GM19468 (cell line): ENCODE data around the gene AKAP6.
"Not testable (repeated sequence)": the region's sequence is repeated elsewhere in the genome, so short reads cannot be mapped to it uniquely, and the experiment has no call there.

ENCODE experiments used
- ATAC-seq: cut with Tn5 transposase; IDR thresholded peaks from one replicate; pipeline ENCODE4 v1.9.1; 2021; ENCODE audit warnings: mild to moderate bottlenecking, moderate library complexity, moderate number of reproducible peaks; ENCODE audit not compliant: unreplicated experiment; ENCODE audit errors: extremely low read depth

AKAP6 gene

GRCh38 chr14:32770422-32770821 is 441.3 kb downstream of the AKAP6 start:
- ATAC-seq: no peak

GRCh38 chr14:32774214-32774613 is 445.1 kb downstream of the AKAP6 start:
- ATAC-seq: no peak

- ATAC-seq: no peak
Measured at GRCh38 chr14:32779840-32780239, 450.7 kb downstream of the AKAP6 start.

- no peak for ATAC-seq
Measured at GRCh38 chr14:32784405-32784804, 455.3 kb downstream of the AKAP6 start.

- ATAC-seq: no peak
Measured at GRCh38 chr14:32785585-32785984, 456.5 kb downstream of the AKAP6 start.

GRCh38 chr14:32786886-32787285 is 457.8 kb downstream of the AKAP6 start:
- no peak for ATAC-seq

GRCh38 chr14:32793033-32793432 is 463.9 kb downstream of the AKAP6 start:
- not testable (repeated sequence) for ATAC-seq

- ATAC-seq: no peak
Measured at GRCh38 chr14:32800320-32800719, 471.2 kb downstream of the AKAP6 start.

- no peak for ATAC-seq
Measured at GRCh38 chr14:32802295-32802694, 473.2 kb downstream of the AKAP6 start.

- ATAC-seq: no peak
Measured at GRCh38 chr14:32805979-32806378, 476.9 kb downstream of the AKAP6 start.

GRCh38 chr14:32808644-32809043 is 479.5 kb downstream of the AKAP6 start:
- ATAC-seq: no peak

GRCh38 chr14:32809255-32809654 is 480.2 kb downstream of the AKAP6 start:
- no peak for ATAC-seq

GRCh38 chr14:32813401-32813800 is 484.3 kb downstream of the AKAP6 start:
- no peak for ATAC-seq

- no peak for ATAC-seq
Measured at GRCh38 chr14:32814721-32815120, 485.6 kb downstream of the AKAP6 start.

- ATAC-seq: no peak
Measured at GRCh38 chr14:32816588-32816987, 487.5 kb downstream of the AKAP6 start.

- ATAC-seq: no peak
Measured at GRCh38 chr14:32817780-32818179, 488.7 kb downstream of the AKAP6 start.

- ATAC-seq: no peak
Measured at GRCh38 chr14:32818581-32818980, 489.5 kb downstream of the AKAP6 start.

GRCh38 chr14:32820181-32820580 is 491.1 kb downstream of the AKAP6 start:
- ATAC-seq: no peak

GRCh38 chr14:32820682-32821081 is 491.6 kb downstream of the AKAP6 start:
- no peak for ATAC-seq

GRCh38 chr14:32821964-32822653 is 493.0 kb downstream of the AKAP6 start:
- no peak for ATAC-seq

- no peak for ATAC-seq
Measured at GRCh38 chr14:32823706-32824105, 494.6 kb downstream of the AKAP6 start.

- no peak for ATAC-seq
Measured at GRCh38 chr14:32824195-32824594, 495.1 kb downstream of the AKAP6 start.
